Astrocyte (in vitro differentiated cells and primary cell): ENCODE data around the gene PTPN22. TPM values are rescaled to one million over a fixed set of nuclear protein-coding genes. Genes with fewer than 3 reads are reported as not detected.

ENCODE experiments used
- DNase-seq: peaks from one replicate; pipeline ENCODE4 v3.0.0-alpha.2; 2010; ENCODE audit warnings: low read depth
- FAIRE-seq: peaks from 2 replicates; lab custom pipeline; 2011; peaks lifted over from hg19 to GRCh38; lab: Jason Lieb, UNC
- H2AFZ ChIP-seq: 2 replicates; pipeline ENCODE4 v1.6.0; 2012; ENCODE audit warnings: low read depth, low read length, inconsistent platforms
- H3K27ac ChIP-seq: 2 replicates; pipeline ENCODE4 v1.5.1; 2011; ENCODE audit warnings: low read depth, low read length, inconsistent platforms
- H3K27me3 ChIP-seq: 2 replicates; pipeline ENCODE4 v1.6.0; 2011; ENCODE audit warnings: low read length, inconsistent platforms; ENCODE audit not compliant: insufficient read depth
- H3K36me3 ChIP-seq: 2 replicates; pipeline ENCODE4 v1.5.1; 2011; ENCODE audit warnings: low read length, inconsistent platforms; ENCODE audit not compliant: insufficient read depth
- H3K4me1 ChIP-seq: 2 replicates; pipeline ENCODE4 v1.5.1; 2011; ENCODE audit warnings: low read length, inconsistent platforms; ENCODE audit not compliant: insufficient read depth
- H3K4me2 ChIP-seq: 2 replicates; pipeline ENCODE4 v1.6.0; 2012; ENCODE audit warnings: low read length, inconsistent platforms
- H3K4me3 ChIP-seq: 2 replicates; pipeline ENCODE4 v1.5.1; 2011; ENCODE audit warnings: low read depth, mild to moderate bottlenecking, low read length, inconsistent platforms; ENCODE audit not compliant: insufficient read depth
- H3K79me2 ChIP-seq: 2 replicates; pipeline ENCODE4 v1.6.0; 2012; ENCODE audit warnings: mild to moderate bottlenecking, low read length, inconsistent platforms; ENCODE audit not compliant: insufficient read depth
- H3K9ac ChIP-seq: 2 replicates; pipeline ENCODE4 v1.6.0; 2012; ENCODE audit warnings: mild to moderate bottlenecking, low read length, inconsistent platforms
- H3K9me3 ChIP-seq: 2 replicates; pipeline ENCODE4 v1.5.1; 2012; ENCODE audit warnings: low read depth, mild to moderate bottlenecking, low read length, inconsistent platforms; ENCODE audit not compliant: insufficient read depth
- H4K20me1 ChIP-seq: 2 replicates; pipeline ENCODE4 v1.6.0; 2012; ENCODE audit warnings: low read length, inconsistent platforms; ENCODE audit not compliant: insufficient read depth
- H3K27ac Mint-ChIP-seq: one replicate; pipeline ENCODE4 v1.8.0; 2021; ENCODE audit warnings: mild to moderate bottlenecking, mixed read lengths; ENCODE audit not compliant: unreplicated experiment
- H3K27me3 Mint-ChIP-seq: one replicate; pipeline ENCODE4 v1.8.0; 2021; ENCODE audit warnings: low read depth, mixed read lengths; ENCODE audit not compliant: unreplicated experiment
- H3K36me3 Mint-ChIP-seq: one replicate; pipeline ENCODE4 v1.8.0; 2021; ENCODE audit warnings: low read depth, mixed read lengths; ENCODE audit not compliant: unreplicated experiment
- H3K4me1 Mint-ChIP-seq: one replicate; pipeline ENCODE4 v1.8.0; 2021; ENCODE audit warnings: low read depth, mixed read lengths; ENCODE audit not compliant: unreplicated experiment
- H3K4me3 Mint-ChIP-seq: one replicate; pipeline ENCODE4 v1.8.0; 2021; ENCODE audit warnings: mild to moderate bottlenecking, moderate library complexity, mixed read lengths; ENCODE audit not compliant: unreplicated experiment
- H3K9me3 Mint-ChIP-seq: one replicate; pipeline ENCODE4 v1.8.0; 2021; ENCODE audit warnings: mild to moderate bottlenecking, mixed read lengths; ENCODE audit not compliant: unreplicated experiment
- EZH2 ChIP-seq: IDR thresholded peaks from 2 replicates; pipeline ENCODE4 v1.6.1; 2012; ENCODE audit warnings: mild to moderate bottlenecking, low read length, inconsistent platforms; ENCODE audit not compliant: insufficient read depth
- total RNA-seq: library from RNA; stranded (reverse); gene quantifications from 2 replicates; pipeline ENCODE4 v1.2.1, GENCODE V29; 2021
- TF ChIP-seq, protein P1 (sequence below): IDR thresholded peaks from 2 replicates; pipeline ENCODE4 v1.5.1; 2011; ENCODE audit warnings: low read depth, mild to moderate bottlenecking, inconsistent platforms, low read length, moderate library complexity; ENCODE audit not compliant: insufficient read depth

PTPN22 gene
- total RNA-seq, 1 donor from 2014 or later: 1.3 TPM

DNA sequence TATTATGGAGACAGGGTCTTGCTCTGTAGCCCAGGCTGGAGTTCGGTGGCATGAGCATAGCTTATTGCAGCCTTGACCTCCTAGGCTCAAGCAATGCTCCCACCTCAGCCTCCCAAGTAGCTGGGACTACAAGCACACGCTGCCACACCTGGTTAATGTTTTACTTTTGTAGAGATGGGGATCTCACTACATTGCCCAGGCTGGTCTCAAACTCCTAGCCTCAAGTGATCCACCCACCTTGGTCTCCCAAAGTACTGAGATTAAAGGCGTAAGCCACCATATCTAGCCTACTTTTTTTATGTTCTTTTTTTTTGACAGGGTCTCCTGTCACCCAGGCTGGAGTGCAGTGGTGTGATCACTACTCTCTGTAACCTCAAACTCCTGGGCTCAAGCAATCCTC lies 21.8 kb upstream of the PTPN22 start:
- Histone ChIP-seq H4K20me1 (no peaks in the 10 kb centered on the region), H3K27ac (no peak overlapping the region), H3K4me1 (peaks cover 9% of the 10 kb centered on the region), H3K4me2 (no peak overlapping the region), H3K36me3 (peaks cover 20% of the 10 kb centered on the region), H2AFZ (no peak overlapping the region), H3K9ac (no peak overlapping the region), H3K27me3 (no peaks in the 10 kb centered on the region), H3K4me3 (no peak overlapping the region), H3K79me2 (no peaks in the 10 kb centered on the region), H3K9me3 (no peaks in the 10 kb centered on the region)
- Mint-ChIP-seq H3K36me3 (peaks cover 13% of the 10 kb centered on the region), H3K9me3 (no peaks in the 10 kb centered on the region), H3K4me1 (peaks cover 5% of the 10 kb centered on the region), H3K27me3 (peaks cover 3% of the 10 kb centered on the region), H3K4me3 (no peak overlapping the region), H3K27ac (no peak overlapping the region)
- DNase-seq: no peak
- TF ChIP-seq EZH2: no peak
- TF ChIP-seq, protein P1, sequence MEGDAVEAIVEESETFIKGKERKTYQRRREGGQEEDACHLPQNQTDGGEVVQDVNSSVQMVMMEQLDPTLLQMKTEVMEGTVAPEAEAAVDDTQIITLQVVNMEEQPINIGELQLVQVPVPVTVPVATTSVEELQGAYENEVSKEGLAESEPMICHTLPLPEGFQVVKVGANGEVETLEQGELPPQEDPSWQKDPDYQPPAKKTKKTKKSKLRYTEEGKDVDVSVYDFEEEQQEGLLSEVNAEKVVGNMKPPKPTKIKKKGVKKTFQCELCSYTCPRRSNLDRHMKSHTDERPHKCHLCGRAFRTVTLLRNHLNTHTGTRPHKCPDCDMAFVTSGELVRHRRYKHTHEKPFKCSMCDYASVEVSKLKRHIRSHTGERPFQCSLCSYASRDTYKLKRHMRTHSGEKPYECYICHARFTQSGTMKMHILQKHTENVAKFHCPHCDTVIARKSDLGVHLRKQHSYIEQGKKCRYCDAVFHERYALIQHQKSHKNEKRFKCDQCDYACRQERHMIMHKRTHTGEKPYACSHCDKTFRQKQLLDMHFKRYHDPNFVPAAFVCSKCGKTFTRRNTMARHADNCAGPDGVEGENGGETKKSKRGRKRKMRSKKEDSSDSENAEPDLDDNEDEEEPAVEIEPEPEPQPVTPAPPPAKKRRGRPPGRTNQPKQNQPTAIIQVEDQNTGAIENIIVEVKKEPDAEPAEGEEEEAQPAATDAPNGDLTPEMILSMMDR: no peak
- FAIRE-seq: no peak

DNA sequence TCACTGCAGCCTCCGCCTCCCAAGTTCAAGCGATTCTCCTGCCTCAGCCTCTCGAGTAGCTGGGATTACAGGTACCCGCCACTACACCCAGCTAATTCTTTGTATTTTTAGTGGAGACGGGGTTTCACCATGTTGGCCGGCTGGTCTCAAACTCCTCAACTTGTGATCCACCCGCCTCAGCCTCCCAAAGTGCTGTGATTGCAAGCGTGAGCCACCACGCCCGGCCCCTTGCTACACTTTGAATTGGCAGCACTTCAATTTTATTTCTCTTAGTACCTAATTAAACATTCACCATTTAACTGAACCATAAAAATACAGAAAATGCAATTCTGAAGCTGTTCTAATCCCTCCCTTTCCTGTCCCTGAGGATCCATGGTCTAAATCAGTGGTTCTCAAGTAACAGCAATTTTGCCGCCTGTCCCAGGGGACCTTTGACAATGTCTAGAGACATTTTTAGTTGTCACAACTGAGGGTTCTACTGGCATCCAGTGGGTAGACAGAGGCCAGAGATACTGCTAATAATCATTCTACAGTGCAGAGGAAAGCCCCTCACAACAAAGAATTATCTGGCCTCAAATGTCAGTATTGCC lies 20.2 kb upstream of the PTPN22 start:
- Histone ChIP-seq H3K4me3 (no peak overlapping the region), H3K9ac (no peak overlapping the region), H3K4me2 (no peak overlapping the region), H3K9me3 (no peaks in the 10 kb centered on the region), H2AFZ (no peak overlapping the region), H3K36me3 (peaks cover 10% of the 10 kb centered on the region), H4K20me1 (no peaks in the 10 kb centered on the region), H3K79me2 (no peaks in the 10 kb centered on the region), H3K27ac (no peak overlapping the region), H3K4me1 (peaks cover 9% of the 10 kb centered on the region), H3K27me3 (no peaks in the 10 kb centered on the region)
- H3K27me3 Mint-ChIP-seq: peaks cover 3% of the 10 kb centered on the region
- H3K4me3 Mint-ChIP-seq: no peak overlapping the region
- TF ChIP-seq EZH2: no peak
- TF ChIP-seq, protein P1: no peak
- peaks cover 5% of the 10 kb centered on the region for H3K4me1 Mint-ChIP-seq
- DNase-seq: no peak
- no peak overlapping the region for H3K27ac Mint-ChIP-seq
- no peak for FAIRE-seq
- peaks cover 10% of the 10 kb centered on the region for H3K36me3 Mint-ChIP-seq
- no peaks in the 10 kb centered on the region for H3K9me3 Mint-ChIP-seq

DNA sequence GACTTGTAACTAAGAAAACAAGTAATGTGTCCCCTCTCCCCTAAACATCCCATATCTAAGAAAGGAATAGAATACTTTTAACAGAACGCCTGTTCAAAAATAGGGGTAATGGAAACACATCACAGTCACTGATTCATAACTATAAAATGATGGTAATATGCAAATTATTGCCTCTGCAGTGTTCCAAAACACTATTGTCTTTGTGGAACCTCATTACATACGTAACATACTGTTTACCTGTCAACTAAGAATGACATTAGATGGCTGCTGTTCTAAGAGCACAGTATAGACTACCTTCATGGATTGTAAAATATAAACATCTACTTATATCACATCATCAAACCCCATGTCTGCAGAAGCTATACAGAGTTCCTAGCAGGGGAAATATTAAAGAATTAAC lies 19.3 kb upstream of the PTPN22 start:
- H3K27me3 ChIP-seq: no peaks in the 10 kb centered on the region
- no peaks in the 10 kb centered on the region for H3K4me1 Mint-ChIP-seq
- no peak overlapping the region for H3K27ac ChIP-seq
- no peak overlapping the region for H2AFZ ChIP-seq
- H3K79me2 ChIP-seq: no peaks in the 10 kb centered on the region
- DNase-seq: no peak
- peaks cover 2% of the 10 kb centered on the region for H3K4me1 ChIP-seq
- FAIRE-seq: no peak
- H4K20me1 ChIP-seq: no peaks in the 10 kb centered on the region
- H3K4me2 ChIP-seq: no peak overlapping the region
- no peak overlapping the region for H3K4me3 Mint-ChIP-seq
- H3K27ac Mint-ChIP-seq: no peak overlapping the region
- H3K36me3 Mint-ChIP-seq: peaks cover 8% of the 10 kb centered on the region
- H3K36me3 ChIP-seq: peaks cover 10% of the 10 kb centered on the region
- H3K4me3 ChIP-seq: no peak overlapping the region
- no peak for TF ChIP-seq EZH2
- TF ChIP-seq, protein P1: no peak
- H3K9ac ChIP-seq: no peak overlapping the region
- H3K27me3 Mint-ChIP-seq: peaks cover 3% of the 10 kb centered on the region
- no peaks in the 10 kb centered on the region for H3K9me3 ChIP-seq
- H3K9me3 Mint-ChIP-seq: no peaks in the 10 kb centered on the region
